NCI-H2171 treated with DMSO at 0.1 percent for 48 hours (cell line): Measurements from ENCODE around the gene ILKAP.
"Not testable (repeated sequence)": the region's sequence is repeated elsewhere in the genome, so short reads cannot be mapped to it uniquely, and the experiment has no call there.

ENCODE experiments used
- DNase-seq: peaks from one replicate; lab custom pipeline; 2025; lab: John Stamatoyannopoulos, UW

The ILKAP gene

GRCh38 chr2:238202326-238203093 lies 985 bp downstream of the ILKAP start:
- no peak for DNase-seq

DNA sequence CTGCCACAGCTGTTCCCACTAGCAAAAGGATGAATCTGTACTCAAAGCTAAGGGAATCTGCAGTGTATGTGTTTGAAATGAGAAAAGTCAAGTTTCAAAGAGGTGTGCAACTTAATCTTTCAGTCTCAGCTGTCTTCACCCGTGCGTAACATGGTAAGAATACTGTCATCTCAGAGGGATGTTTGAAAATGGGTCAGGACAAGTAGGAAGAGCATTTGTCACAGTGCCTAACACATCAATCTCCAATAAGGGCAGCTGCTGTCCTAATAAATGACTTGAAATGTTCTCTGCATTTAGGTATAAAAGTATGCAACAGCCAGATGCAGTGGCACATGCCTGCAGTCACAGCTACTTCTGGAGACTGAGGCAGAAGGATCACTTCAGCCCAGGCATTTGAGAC lies 13.1 kb downstream of the ILKAP start:
- DNase-seq = no peak

GRCh38 chr2:238187618-238188548 lies 15.6 kb downstream of the ILKAP start:
- no peak for DNase-seq

GRCh38 chr2:238183821-238184220 lies 19.7 kb downstream of the ILKAP start:
- DNase-seq = no peak

- DNase-seq = no peak
These were observed 21.1 kb downstream of the ILKAP start for GRCh38 chr2:238182362-238182761.

GRCh38 chr2:238180554-238180953 lies 22.9 kb downstream of the ILKAP start:
- no peak for DNase-seq

GRCh38 chr2:238176613-238177012 lies 26.9 kb downstream of the ILKAP start:
- DNase-seq = no peak

- DNase-seq = no peak
These were observed 28.8 kb downstream of the ILKAP start for GRCh38 chr2:238174701-238175100.

GRCh38 chr2:238174291-238174690 lies 29.2 kb downstream of the ILKAP start:
- DNase-seq = no peak

DNA sequence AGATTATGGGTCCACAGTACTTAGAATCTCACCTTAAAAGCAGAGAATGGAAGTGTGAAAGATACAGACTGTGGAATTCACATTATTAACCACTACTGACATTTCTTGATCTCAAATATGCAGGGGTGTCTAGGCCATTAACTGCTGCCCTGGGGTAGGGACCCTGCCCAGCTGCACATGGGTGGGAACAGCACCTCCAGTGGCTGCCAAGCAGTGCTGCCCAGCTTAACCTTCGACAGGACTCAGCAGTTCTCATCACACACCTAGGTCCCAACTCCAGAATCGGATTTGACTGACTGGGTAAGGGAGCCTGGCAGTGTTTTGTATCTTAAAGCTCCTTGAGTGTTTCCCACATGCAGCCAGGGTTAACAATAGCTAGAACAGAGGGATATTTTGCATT lies 29.8 kb downstream of the ILKAP start:
- DNase-seq = no peak

DNA sequence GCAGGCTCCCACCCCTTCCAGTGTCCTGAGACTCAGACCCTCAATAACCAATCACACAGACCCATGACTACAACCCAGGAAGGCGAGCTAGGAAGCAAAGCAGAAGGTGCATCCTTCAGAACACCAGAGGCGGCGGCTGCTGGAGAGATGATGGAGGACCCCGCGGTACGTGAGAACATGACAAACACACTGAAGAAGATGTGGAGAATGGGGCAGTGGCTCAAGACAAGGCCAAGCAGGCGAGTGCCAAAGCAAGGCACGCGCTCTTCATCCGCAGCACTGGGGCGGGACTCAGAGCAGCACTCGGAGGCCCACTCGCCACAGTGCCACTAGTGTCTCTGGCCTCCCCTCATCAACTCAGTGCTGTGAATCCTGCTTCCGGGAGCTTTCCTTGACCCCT lies 31.1 kb downstream of the ILKAP start:
- no peak for DNase-seq

DNA sequence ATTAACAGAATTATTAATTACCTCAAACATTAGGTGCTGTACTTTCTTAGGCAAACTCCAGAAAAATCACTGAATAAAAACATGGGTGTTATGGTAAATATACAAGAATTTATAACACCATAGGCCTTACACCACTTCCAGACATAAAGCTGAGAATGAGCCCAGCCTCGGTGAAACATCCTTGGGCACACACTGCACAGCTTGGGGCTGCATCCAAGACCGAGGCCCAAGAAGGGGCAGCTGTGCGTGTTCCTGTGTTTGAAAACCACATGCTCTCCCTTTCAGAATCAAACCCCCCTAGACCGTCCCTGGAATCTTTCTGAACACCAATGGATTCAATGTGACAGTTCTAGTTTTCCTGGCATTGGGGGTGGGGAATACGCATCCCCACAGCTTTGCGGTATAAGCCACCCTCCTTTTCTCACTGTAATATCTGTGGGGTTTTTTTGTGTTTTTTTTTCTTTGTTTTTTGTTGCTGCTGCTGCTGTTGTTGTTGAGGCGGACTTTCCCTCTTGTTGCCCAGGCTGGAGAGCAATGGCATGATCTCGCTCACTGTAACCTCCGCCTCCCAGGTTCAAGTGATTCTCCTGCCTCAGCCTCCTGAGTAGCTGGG lies 31.8 kb downstream of the ILKAP start:
- DNase-seq = no peak

- DNase-seq = not testable (repeated sequence)
These were observed 32.4 kb downstream of the ILKAP start for GRCh38 chr2:238171072-238171431.

GRCh38 chr2:238170386-238171071 lies 33.0 kb downstream of the ILKAP start:
- DNase-seq = no peak

DNA sequence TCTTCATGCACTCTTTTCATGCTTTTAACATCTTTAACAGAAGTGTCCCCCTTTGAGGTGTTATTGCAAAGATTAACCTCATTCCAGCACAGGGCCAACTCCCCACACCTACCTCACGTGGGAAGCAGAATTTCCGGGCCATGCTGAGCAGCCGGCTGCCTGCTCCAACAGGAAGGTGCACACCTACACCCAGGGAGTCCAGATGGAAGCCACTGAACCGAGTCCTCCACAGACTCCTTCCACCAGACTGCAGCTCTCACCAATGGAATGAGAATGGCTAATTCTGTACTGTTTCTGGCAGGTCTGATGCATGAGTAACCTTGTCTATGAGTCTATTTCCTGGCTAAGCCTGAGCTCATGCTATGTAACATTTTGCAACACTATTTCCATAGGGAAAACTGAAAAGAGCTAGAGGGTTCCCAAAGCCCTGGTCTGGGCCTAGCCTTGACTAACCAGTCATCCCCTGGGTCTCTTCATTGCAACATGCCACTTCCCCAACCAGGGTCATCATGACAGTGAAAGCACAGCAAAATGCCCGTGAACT lies 33.7 kb downstream of the ILKAP start:
- DNase-seq = peak; percentile 47

DNA sequence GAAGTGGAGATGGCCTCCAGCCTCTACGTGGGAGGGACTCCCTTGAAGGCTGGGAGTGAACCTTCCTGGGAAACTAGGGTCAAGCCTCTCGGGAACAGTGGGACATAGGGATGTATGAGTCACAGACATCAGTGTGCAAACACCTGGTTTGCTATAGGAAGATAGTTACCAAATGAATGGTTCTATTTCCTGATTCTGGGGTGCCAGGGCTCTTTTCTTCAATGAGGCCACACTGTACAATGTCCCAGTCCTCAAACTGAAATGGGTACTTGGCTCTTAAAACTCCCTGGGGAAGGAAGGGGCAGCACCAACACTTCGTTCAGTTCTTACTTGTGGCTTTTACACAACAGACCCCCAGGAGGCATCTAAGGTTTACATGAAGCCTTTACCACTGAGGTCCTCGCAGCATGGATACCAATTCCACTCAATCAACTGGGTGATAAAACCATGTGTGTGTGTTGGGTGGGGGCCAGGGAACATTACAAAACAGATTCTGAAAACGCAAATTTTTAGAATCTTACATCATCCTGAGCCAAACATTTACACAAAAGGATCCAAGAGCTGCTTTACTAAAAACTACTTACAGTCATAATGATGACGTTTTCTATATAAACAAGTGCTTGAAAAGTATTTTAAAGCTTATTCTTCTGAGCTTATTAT lies 34.3 kb downstream of the ILKAP start:
- DNase-seq = no peak

DNA sequence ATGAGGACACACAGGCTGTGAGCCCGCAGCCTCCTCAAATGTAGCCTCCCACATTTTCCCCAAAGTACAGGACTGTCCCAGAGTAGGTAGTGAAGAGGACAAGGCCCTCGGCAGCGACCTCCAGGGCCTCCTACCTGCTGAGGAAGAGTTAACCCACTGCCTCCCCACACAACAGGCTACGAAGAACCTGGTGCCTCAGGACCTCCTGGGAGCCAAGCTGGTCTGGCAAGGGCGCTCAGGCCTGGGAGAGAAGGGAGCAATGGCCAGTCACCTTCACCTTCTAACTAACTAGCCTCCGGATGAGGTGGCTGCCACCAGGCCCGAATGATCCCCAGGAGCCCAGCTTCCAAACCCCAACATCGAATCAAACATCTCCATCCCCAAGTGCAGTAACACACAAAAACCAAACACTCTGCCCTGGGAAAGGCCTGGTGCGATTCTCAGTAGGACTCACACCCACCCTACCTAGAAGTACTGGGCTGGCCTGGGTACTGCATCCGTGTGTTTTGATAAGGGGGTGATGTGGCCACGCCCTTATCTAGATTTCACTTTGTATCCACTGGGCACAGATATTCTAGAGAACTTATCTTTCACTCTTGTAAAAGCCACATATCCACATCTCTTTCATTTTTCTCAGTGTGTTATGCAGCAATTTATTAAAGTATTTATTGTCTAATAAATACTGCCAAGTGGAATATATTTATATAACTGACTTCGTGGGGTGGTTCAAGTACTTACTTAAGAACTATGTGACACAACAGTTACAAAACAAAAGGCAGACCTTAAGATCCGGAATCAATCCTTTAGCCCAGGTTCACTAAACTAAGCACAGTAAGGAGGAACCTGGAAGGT lies 35.1 kb downstream of the ILKAP start:
- DNase-seq = no peak

GRCh38 chr2:238167761-238168160 lies 35.7 kb downstream of the ILKAP start:
- DNase-seq = no peak

- DNase-seq = no peak
These were observed 36.2 kb downstream of the ILKAP start for GRCh38 chr2:238167344-238167715.
